CD14-positive monocyte (primary cell): ENCODE results near the gene DGKE. TPM values are rescaled to one million over a fixed set of nuclear protein-coding genes. Genes with fewer than 3 reads are reported as not detected.

Experiments
- DNase-seq, 3 donors: peaks; one replicate each; pipeline ENCODE4 v3.0.0-alpha.2; 2011 to 2022
- H2AFZ ChIP-seq: 2 replicates; pipeline ENCODE4 v1.6.0; 2012; ENCODE audit warnings: mild to moderate bottlenecking, low read depth, low read length, inconsistent platforms; ENCODE audit not compliant: insufficient read depth, poor library complexity, severe bottlenecking
- H3K27ac ChIP-seq, 2 donors: 1 replicate in 1 of 2; 2 replicates in 1 of 2; pipeline ENCODE4 v1.5.1; 2012 to 2013; ENCODE audit warnings: low read length in 2 of 2, control low read depth in 1 of 2, inconsistent platforms in 1 of 2, low read depth in 1 of 2, mild to moderate bottlenecking in 1 of 2
- H3K27me3 ChIP-seq, 2 donors: one replicate each; pipeline versions ENCODE4 v1.6.0 to v1.6.1; 2011 to 2013; ENCODE audit warnings: low read length in 2 of 2; ENCODE audit not compliant: control insufficient read depth in 2 of 2, insufficient read depth in 2 of 2
- H3K36me3 ChIP-seq, 2 donors: replicated peaks in 1 of 2; 1 replicate in 1 of 2; 2 replicates in 1 of 2; pipeline versions ENCODE4 v1.5.1 to v1.6.1; 2012 to 2013; ENCODE audit warnings: low read length in 2 of 2, control low read depth in 1 of 2, inconsistent platforms in 1 of 2, mild to moderate bottlenecking in 1 of 2; ENCODE audit not compliant: insufficient read depth in 2 of 2, control insufficient read depth in 1 of 2
- H3K4me1 ChIP-seq, 2 donors: 1 replicate in 1 of 2; 2 replicates in 1 of 2; pipeline versions ENCODE4 v1.5.1 to v1.6.1; 2012 to 2013; ENCODE audit warnings: low read length in 2 of 2, control low read depth in 1 of 2, inconsistent platforms in 1 of 2, mild to moderate bottlenecking in 1 of 2, moderate library complexity in 1 of 2; ENCODE audit not compliant: insufficient read depth in 2 of 2, control insufficient read depth in 1 of 2
- H3K4me2 ChIP-seq: replicated peaks from 2 replicates; pipeline ENCODE3; 2012; ENCODE audit warnings: low read length, moderate library complexity, mild to moderate bottlenecking; ENCODE audit not compliant: poor library complexity, severe bottlenecking; ENCODE audit errors: extremely low read depth
- H3K4me3 ChIP-seq, 3 experiments: fragments of 200-600 bp in 1 of 3; sonication (generic) in 1 of 3; replicated peaks in 1 of 3; 1 replicate in 2 of 3; 2 replicates in 1 of 3; pipeline ENCODE4 v1.5.1; 2011 to 2013; ENCODE audit warnings: low read length in 3 of 3, mild to moderate bottlenecking in 3 of 3, control low read depth in 2 of 3, low read depth in 2 of 3, inconsistent platforms in 1 of 3, moderate library complexity in 1 of 3
- H3K79me2 ChIP-seq: 2 replicates; pipeline ENCODE4 v1.6.0; 2012; ENCODE audit warnings: mild to moderate bottlenecking, control low read depth, inconsistent platforms, low read length, moderate library complexity; ENCODE audit not compliant: insufficient read depth
- H3K9ac ChIP-seq: 2 replicates; pipeline ENCODE4 v1.6.0; 2017; ENCODE audit warnings: low read length, mild to moderate bottlenecking; ENCODE audit not compliant: insufficient read depth, poor library complexity, severe bottlenecking
- H3K9me3 ChIP-seq, 2 donors: replicated peaks in 1 of 2; 1 replicate in 1 of 2; 2 replicates in 1 of 2; pipeline versions ENCODE4 v1.5.1 to v1.6.1; 2012 to 2013; ENCODE audit warnings: low read length in 2 of 2, control low read depth in 1 of 2; ENCODE audit not compliant: control insufficient read depth in 1 of 2, insufficient read depth in 1 of 2
- H4K20me1 ChIP-seq: 2 replicates; pipeline ENCODE4 v1.6.0; 2012; ENCODE audit warnings: mild to moderate bottlenecking, low read length, control low read depth, moderate library complexity; ENCODE audit not compliant: insufficient read depth
- H3K27ac Mint-ChIP-seq, 7 donors: one replicate each; pipeline ENCODE4 v1.8.0; 2020; ENCODE audit warnings: mild to moderate bottlenecking in 7 of 7, mixed read lengths in 7 of 7, moderate library complexity in 6 of 7, inconsistent platforms in 2 of 7
- H3K27me3 Mint-ChIP-seq, 3 donors: one replicate each; pipeline ENCODE4 v1.8.0; 2021 to 2022; ENCODE audit warnings: low read depth in 3 of 3, mild to moderate bottlenecking in 3 of 3, mixed read lengths in 3 of 3, moderate library complexity in 3 of 3, inconsistent platforms in 1 of 3
- H3K36me3 Mint-ChIP-seq, 2 donors: one replicate each; pipeline ENCODE4 v1.8.0; 2020; ENCODE audit warnings: mixed read lengths in 2 of 2, inconsistent platforms in 1 of 2, mild to moderate bottlenecking in 1 of 2
- H3K4me1 Mint-ChIP-seq: one replicate; pipeline ENCODE4 v1.8.0; 2020; ENCODE audit warnings: mild to moderate bottlenecking, mixed read lengths
- H3K4me3 Mint-ChIP-seq, 2 donors: one replicate each; pipeline ENCODE4 v1.8.0; 2020; ENCODE audit warnings: mild to moderate bottlenecking in 2 of 2, mixed read lengths in 2 of 2, moderate library complexity in 1 of 2
- H3K9me3 Mint-ChIP-seq, 7 donors: one replicate each; pipeline ENCODE4 v1.8.0; 2020 to 2022; ENCODE audit warnings: mixed read lengths in 7 of 7, mild to moderate bottlenecking in 6 of 7, moderate library complexity in 6 of 7, inconsistent platforms in 2 of 7
- WGBS: methylation state at CpG from one replicate; pipeline ENCODE4 v1.1.5; 2013; ENCODE audit warnings: missing lambda C conversion rate; ENCODE audit not compliant: insufficient coverage; 5-methylcytosine and 5-hydroxymethylcytosine counted together
- intact Hi-C, 2 donors: fragments of 100-400 bp; cut with micrococcal nuclease; formaldehyde crosslinking; loops; one replicate each; pipeline versions ENCODE4 v1.15.0 to v1.15.1; 2023
- polyA plus RNA-seq, 3 donors: library from polyadenylated mRNA; depleted of rRNA in 1 of 3; unstranded in 2 of 3; stranded (reverse) in 1 of 3; fragments of 300-500 nt in 2 of 3; fragments of >200 nt in 1 of 3; fragmentation: Illumina TruSeq in 2 of 3; gene quantifications; 1 replicate in 2 of 3; 2 replicates in 1 of 3; pipeline ENCODE4 v1.2.3, GENCODE V29; 2012 to 2021
- TF ChIP-seq, protein P1 (sequence below): fragments of 200-600 bp; IDR thresholded peaks from one replicate; pipeline ENCODE4 v1.8.0; 2022; ENCODE audit warnings: antibody characterized with exemption, mild to moderate bottlenecking

The DGKE gene
- polyA plus RNA-seq, 3 donors: 1.1 to 3.0 (median 1.5) TPM

DNA sequence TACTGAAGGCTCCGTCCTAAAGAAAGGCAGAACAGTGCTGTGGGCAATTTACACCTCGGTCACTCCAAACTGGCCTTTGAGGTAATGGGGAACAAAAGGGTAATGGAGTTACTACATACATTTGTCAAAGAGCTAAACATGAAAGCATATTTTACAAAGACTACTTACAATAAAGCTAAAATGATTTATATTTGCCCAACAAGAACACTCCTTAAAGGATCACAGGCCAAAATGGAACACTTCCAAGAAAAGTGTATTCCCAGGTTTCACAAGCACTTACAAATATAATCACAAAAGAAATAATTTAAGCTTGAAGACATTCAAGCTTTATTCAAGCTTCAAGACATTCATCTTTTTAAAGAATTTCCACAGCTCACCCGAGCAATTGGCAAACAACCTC, 29.5 kb upstream of the DGKE start:
- no peak overlapping the region for H3K4me3 ChIP-seq
- Mint-ChIP-seq H3K36me3 (no peaks in the 10 kb centered on the region), H3K4me3 (no peak overlapping the region), H3K9me3 (no peaks in the 10 kb centered on the region), H3K27ac (no peak overlapping the region), H3K4me1 (no peaks in the 10 kb centered on the region), H3K27me3 (peaks cover 0 to 3% (median 0%) of the 10 kb centered on the region in 3 donors)
- H4K20me1 ChIP-seq: no peaks in the 10 kb centered on the region
- no peaks in the 10 kb centered on the region for H3K79me2 ChIP-seq
- H3K4me1 ChIP-seq: no peaks in the 10 kb centered on the region
- no peaks in the 10 kb centered on the region for H3K36me3 ChIP-seq
- TF ChIP-seq, protein P1, sequence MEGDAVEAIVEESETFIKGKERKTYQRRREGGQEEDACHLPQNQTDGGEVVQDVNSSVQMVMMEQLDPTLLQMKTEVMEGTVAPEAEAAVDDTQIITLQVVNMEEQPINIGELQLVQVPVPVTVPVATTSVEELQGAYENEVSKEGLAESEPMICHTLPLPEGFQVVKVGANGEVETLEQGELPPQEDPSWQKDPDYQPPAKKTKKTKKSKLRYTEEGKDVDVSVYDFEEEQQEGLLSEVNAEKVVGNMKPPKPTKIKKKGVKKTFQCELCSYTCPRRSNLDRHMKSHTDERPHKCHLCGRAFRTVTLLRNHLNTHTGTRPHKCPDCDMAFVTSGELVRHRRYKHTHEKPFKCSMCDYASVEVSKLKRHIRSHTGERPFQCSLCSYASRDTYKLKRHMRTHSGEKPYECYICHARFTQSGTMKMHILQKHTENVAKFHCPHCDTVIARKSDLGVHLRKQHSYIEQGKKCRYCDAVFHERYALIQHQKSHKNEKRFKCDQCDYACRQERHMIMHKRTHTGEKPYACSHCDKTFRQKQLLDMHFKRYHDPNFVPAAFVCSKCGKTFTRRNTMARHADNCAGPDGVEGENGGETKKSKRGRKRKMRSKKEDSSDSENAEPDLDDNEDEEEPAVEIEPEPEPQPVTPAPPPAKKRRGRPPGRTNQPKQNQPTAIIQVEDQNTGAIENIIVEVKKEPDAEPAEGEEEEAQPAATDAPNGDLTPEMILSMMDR: no peak
- WGBS: no CpG with 5 or more reads among the region's 3 CpGs
- H3K9me3 ChIP-seq: no peaks in the 10 kb centered on the region
- DNase-seq: no peak
- intact Hi-C loops: no loop called here
- H3K27me3 ChIP-seq: no peaks in the 10 kb centered on the region
- no peak overlapping the region for H3K27ac ChIP-seq
- H3K4me2 ChIP-seq: no peak overlapping the region
- no peak overlapping the region for H2AFZ ChIP-seq
- H3K9ac ChIP-seq: no peak overlapping the region

GRCh38 chr17:56806949-56807348, 27.0 kb upstream of the DGKE start:
- DNase-seq: no peak
- 79% methylated on average over 4 of the region's 4 CpGs for WGBS
- no peak overlapping the region for H3K4me3 ChIP-seq
- H4K20me1 ChIP-seq: no peaks in the 10 kb centered on the region
- no peak overlapping the region for H3K9ac ChIP-seq
- intact Hi-C loops: no loop called here
- no peaks in the 10 kb centered on the region for H3K27me3 ChIP-seq
- no peak overlapping the region for H2AFZ ChIP-seq
- H3K27ac ChIP-seq: no peak overlapping the region
- Mint-ChIP-seq H3K27ac (peak overlapping the region in 1 of 7 donors; percentile 4), H3K4me3 (no peak overlapping the region), H3K36me3 (no peaks in the 10 kb centered on the region), H3K4me1 (peaks cover 2% of the 10 kb centered on the region), H3K27me3 (peaks cover 0 to 1% (median 0%) of the 10 kb centered on the region in 3 donors), H3K9me3 (no peaks in the 10 kb centered on the region)
- no peaks in the 10 kb centered on the region for H3K79me2 ChIP-seq
- H3K4me2 ChIP-seq: no peak overlapping the region
- H3K9me3 ChIP-seq: no peaks in the 10 kb centered on the region
- H3K36me3 ChIP-seq: no peaks in the 10 kb centered on the region
- H3K4me1 ChIP-seq: no peaks in the 10 kb centered on the region
- TF ChIP-seq, protein P1: no peak
